Spleen (tissue), 7 donors: ENCODE measurements around the gene DDI1.

Experiments used
- POLR2AphosphoS5 ChIP-seq, 3 donors: sonication (generic); formaldehyde crosslinking; IDR thresholded peaks; one replicate each; pipeline ENCODE4 v1.5.1; 2017; ENCODE audit warnings: antibody characterized with exemption in 3 of 3
- TF ChIP-seq, protein P1 (sequence below), 11 experiments: fragments of 200-600 bp in 7 of 11; fragments of 450-650 bp in 4 of 11; sonication (generic) in 4 of 11; IDR thresholded peaks in 8 of 11; conservative IDR thresholded peaks in 3 of 11; 1 replicate in 7 of 11; 2 replicates in 4 of 11; pipeline versions ENCODE4 v1.4.0 to v1.8.0; 2016 to 2021; ENCODE audit warnings: antibody characterized with exemption in 11 of 11, inconsistent platforms in 4 of 11, mild to moderate bottlenecking in 1 of 11
- donor health status: DM: no; HTN: no; CAD: no; lungs with moderate emphysema.
- donor health status: DM: no; HTN: no; CAD: no.
- donor health status: DM: no; HTN: no; CAD: no.

DNA sequence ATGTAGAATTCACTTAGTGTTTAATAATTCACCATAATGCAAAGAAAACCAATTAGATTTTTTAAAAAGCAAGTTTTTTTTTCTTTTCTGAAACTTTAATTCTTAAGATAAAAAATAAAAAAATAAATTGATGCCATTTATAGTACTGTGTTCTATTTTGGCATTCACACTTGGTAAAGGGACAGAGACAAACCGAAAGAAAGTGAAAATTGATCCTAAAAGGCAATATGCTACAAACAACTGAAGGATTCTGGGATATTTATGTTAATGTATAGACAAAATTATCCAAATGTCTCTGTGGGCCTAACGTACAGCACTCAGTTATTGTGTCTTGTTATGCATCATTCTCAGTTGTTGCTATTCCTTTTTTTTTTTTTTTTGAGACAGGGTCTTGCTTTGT lies 41.9 kb upstream of the DDI1 start:
- no peak for TF ChIP-seq POLR2AphosphoS5 (IDR thresholded peaks at IDR 0.05)
- TF ChIP-seq, protein P1, sequence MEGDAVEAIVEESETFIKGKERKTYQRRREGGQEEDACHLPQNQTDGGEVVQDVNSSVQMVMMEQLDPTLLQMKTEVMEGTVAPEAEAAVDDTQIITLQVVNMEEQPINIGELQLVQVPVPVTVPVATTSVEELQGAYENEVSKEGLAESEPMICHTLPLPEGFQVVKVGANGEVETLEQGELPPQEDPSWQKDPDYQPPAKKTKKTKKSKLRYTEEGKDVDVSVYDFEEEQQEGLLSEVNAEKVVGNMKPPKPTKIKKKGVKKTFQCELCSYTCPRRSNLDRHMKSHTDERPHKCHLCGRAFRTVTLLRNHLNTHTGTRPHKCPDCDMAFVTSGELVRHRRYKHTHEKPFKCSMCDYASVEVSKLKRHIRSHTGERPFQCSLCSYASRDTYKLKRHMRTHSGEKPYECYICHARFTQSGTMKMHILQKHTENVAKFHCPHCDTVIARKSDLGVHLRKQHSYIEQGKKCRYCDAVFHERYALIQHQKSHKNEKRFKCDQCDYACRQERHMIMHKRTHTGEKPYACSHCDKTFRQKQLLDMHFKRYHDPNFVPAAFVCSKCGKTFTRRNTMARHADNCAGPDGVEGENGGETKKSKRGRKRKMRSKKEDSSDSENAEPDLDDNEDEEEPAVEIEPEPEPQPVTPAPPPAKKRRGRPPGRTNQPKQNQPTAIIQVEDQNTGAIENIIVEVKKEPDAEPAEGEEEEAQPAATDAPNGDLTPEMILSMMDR (IDR thresholded peaks at IDR 0.05 in 8 of 11, conservative IDR thresholded peaks at IDR 0.05 in 3 of 11): no peak
